Endothelial cell of umbilical vein (primary cell): ENCODE data around the gene GABARAPL2. TPM values are rescaled to one million over a fixed set of nuclear protein-coding genes. Genes with fewer than 3 reads are reported as not detected.

Source experiments
- BruUV-seq: library from RNA; stranded (reverse); fragments of 400-500 nt; replicated peaks from 2 replicates; lab custom pipeline; 2021; lab: Mats Ljungman, UMichigan
- CTCF ChIA-PET: fragments of 300-600, 350-600 bp; sonication (Branson Sonifier 250); formaldehyde crosslinking; loops from one replicate; lab custom pipeline; 2021; ENCODE audit warnings: antibody characterized with exemption, inconsistent platforms; lab: Charles Lee
- POLR2A ChIA-PET: fragments of 300-600, 350-600 bp; sonication (Branson Sonifier 250); formaldehyde crosslinking; loops from one replicate; lab custom pipeline; 2021; ENCODE audit warnings: antibody characterized with exemption, inconsistent platforms; lab: Charles Lee
- DNase-seq: peaks from one replicate; pipeline ENCODE4 v3.0.0-alpha.2; 2011; ENCODE audit warnings: low read depth, low spot score
- FAIRE-seq: peaks from 2 replicates; lab custom pipeline; 2011; peaks lifted over from hg19 to GRCh38; lab: Jason Lieb, UNC
- H2AFZ ChIP-seq: 2 replicates; pipeline ENCODE4 v1.6.0; 2012; ENCODE audit warnings: low read depth, low read length, control low read depth, inconsistent platforms
- H3K27ac ChIP-seq: 2 replicates; pipeline ENCODE4 v1.5.1; 2011; ENCODE audit warnings: low read depth, mild to moderate bottlenecking, control low read depth, low read length, moderate library complexity; ENCODE audit not compliant: insufficient read depth
- H3K27me3 ChIP-seq, 2 experiments: 2 replicates each; pipeline versions ENCODE4 v1.6.0 to v1.6.1; 2011; ENCODE audit warnings: low read length in 2 of 2, mixed read lengths in 1 of 2; ENCODE audit not compliant: control insufficient read depth in 2 of 2, insufficient read depth in 2 of 2
- H3K36me3 ChIP-seq, 2 experiments: 2 replicates in 1 of 2; 3 replicates in 1 of 2; pipeline ENCODE4 v1.5.1; 2011; ENCODE audit warnings: low read length in 2 of 2, mild to moderate bottlenecking in 1 of 2, moderate library complexity in 1 of 2; ENCODE audit not compliant: control insufficient read depth in 2 of 2, insufficient read depth in 2 of 2; ENCODE audit errors: extremely low read depth in 1 of 2
- H3K4me1 ChIP-seq: 3 replicates; pipeline ENCODE4 v1.5.1; 2011; ENCODE audit warnings: mild to moderate bottlenecking, low read length; ENCODE audit not compliant: control insufficient read depth, insufficient read depth; ENCODE audit errors: extremely low read depth
- H3K4me2 ChIP-seq: 2 replicates; pipeline ENCODE4 v1.6.1; 2011; ENCODE audit warnings: low read length, control low read depth, mixed read lengths; ENCODE audit not compliant: insufficient read depth
- H3K4me3 ChIP-seq, 3 experiments: fragments of 200-600 bp in 1 of 3; sonication (generic), shearing (Covaris generic) in 1 of 3; replicated peaks in 1 of 3; 2 replicates each; pipeline ENCODE4 v1.5.1; 2011 to 2016; ENCODE audit warnings: control low read depth in 3 of 3, low read length in 3 of 3, mild to moderate bottlenecking in 2 of 3, inconsistent platforms in 1 of 3, low read depth in 1 of 3, moderate library complexity in 1 of 3; ENCODE audit not compliant: insufficient read depth in 1 of 3
- H3K79me2 ChIP-seq: 2 replicates; pipeline ENCODE4 v1.6.0; 2012; ENCODE audit warnings: low read length, inconsistent platforms; ENCODE audit not compliant: control insufficient read depth, insufficient read depth
- H3K9ac ChIP-seq: replicated peaks from 2 replicates; pipeline ENCODE3; 2011; ENCODE audit warnings: low read length, control low read depth; ENCODE audit not compliant: insufficient read depth; ENCODE audit errors: extremely low read depth
- H3K9me1 ChIP-seq: replicated peaks from 3 replicates; pipeline ENCODE4 v1.6.0; 2011; ENCODE audit warnings: mild to moderate bottlenecking, low read length; ENCODE audit not compliant: control insufficient read depth, insufficient read depth; ENCODE audit errors: extremely low read depth
- H3K9me3 ChIP-seq: replicated peaks from 2 replicates; pipeline ENCODE4 v1.5.1; 2012; ENCODE audit warnings: low read length, inconsistent platforms; ENCODE audit not compliant: control insufficient read depth, insufficient read depth
- H4K20me1 ChIP-seq: replicated peaks from 2 replicates; pipeline ENCODE3; 2011; ENCODE audit warnings: mild to moderate bottlenecking, low read length; ENCODE audit not compliant: control insufficient read depth, insufficient read depth; ENCODE audit errors: extremely low read depth
- EZH2 ChIP-seq: IDR thresholded peaks from 2 replicates; pipeline ENCODE4 v1.6.1; 2012; ENCODE audit warnings: borderline replicate concordance, low read depth, mild to moderate bottlenecking, moderate library complexity, low read length, inconsistent platforms; ENCODE audit not compliant: severe bottlenecking
- FOS ChIP-seq: IDR thresholded peaks from 2 replicates; pipeline ENCODE4 v1.6.1; 2011; ENCODE audit warnings: mild to moderate bottlenecking, low read length, moderate library complexity, borderline replicate concordance; ENCODE audit not compliant: insufficient read depth
- GATA2 ChIP-seq: IDR thresholded peaks from 2 replicates; pipeline ENCODE4 v1.7.0; 2011; ENCODE audit warnings: low read depth, mild to moderate bottlenecking, moderate library complexity, mixed read lengths, low read length; ENCODE audit not compliant: insufficient read length, insufficient read depth
- JUN ChIP-seq: IDR thresholded peaks from 2 replicates; pipeline ENCODE4 v1.6.1; 2011; ENCODE audit warnings: borderline replicate concordance, low read depth; ENCODE audit not compliant: insufficient read length, insufficient read depth
- MYC ChIP-seq: IDR thresholded peaks from one replicate; pipeline ENCODE4 v1.6.1; 2011; ENCODE audit warnings: mild to moderate bottlenecking, low read depth, low read length
- POLR2A ChIP-seq: IDR thresholded peaks from 2 replicates; pipeline ENCODE4 v1.6.1; 2012; ENCODE audit warnings: low read depth, mild to moderate bottlenecking, control low read depth, low read length
- POLR2AphosphoS5 ChIP-seq: IDR thresholded peaks from 2 replicates; pipeline ENCODE4 v1.6.1; 2012; ENCODE audit warnings: low read depth, mild to moderate bottlenecking, control low read depth, low read length, moderate library complexity; ENCODE audit not compliant: insufficient read depth
- dilution Hi-C: fragments of 300-500 bp; cut with MboI; formaldehyde crosslinking; loops from one replicate; pipeline ENCODE4 v1.15.0; 2019; ENCODE audit warnings: low sequenced_read_pairs; ENCODE audit not compliant: extremely low pct_ligation_motif_present
- intact Hi-C: fragments of 100-400 bp; cut with micrococcal nuclease; formaldehyde crosslinking; loops from one replicate; pipeline ENCODE4 v1.10.0; 2022
- polyA plus RNA-seq, 4 experiments: library from polyadenylated mRNA; depleted of rRNA in 3 of 4; stranded (reverse) in 3 of 4; unstranded in 1 of 4; fragments of >200 nt; gene quantifications; 2 replicates each; pipeline versions ENCODE4 v1.2.1 to v1.2.3, GENCODE V29; 2011 to 2012; ENCODE audit warnings: missing spikeins in 1 of 4
- total RNA-seq: library from RNA; stranded (reverse); gene quantifications from 2 replicates; pipeline ENCODE4 v1.2.3, GENCODE V29; 2021
- TF ChIP-seq, protein P1 (sequence below), 2 donors: IDR thresholded peaks; 1 replicate in 1 of 2; 2 replicates in 1 of 2; pipeline ENCODE4 v1.5.1; 2011; ENCODE audit warnings: low read length in 2 of 2, mild to moderate bottlenecking in 2 of 2, moderate library complexity in 2 of 2, control low read depth in 1 of 2, inconsistent platforms in 1 of 2, low read depth in 1 of 2; ENCODE audit not compliant: insufficient read depth in 1 of 2; ENCODE audit errors: extremely low read depth in 1 of 2
- TF ChIP-seq, protein P2 (sequence below): IDR thresholded peaks from 2 replicates; pipeline ENCODE4 v1.6.1; 2011; ENCODE audit not compliant: insufficient read depth, insufficient read length

The GABARAPL2 gene
- total and polyA plus RNA-seq, 2 donors (not counting 3 experiments of a cell fraction or from before 2014, with no cell fraction given), result 77.9 to 84.5 TPM

DNA sequence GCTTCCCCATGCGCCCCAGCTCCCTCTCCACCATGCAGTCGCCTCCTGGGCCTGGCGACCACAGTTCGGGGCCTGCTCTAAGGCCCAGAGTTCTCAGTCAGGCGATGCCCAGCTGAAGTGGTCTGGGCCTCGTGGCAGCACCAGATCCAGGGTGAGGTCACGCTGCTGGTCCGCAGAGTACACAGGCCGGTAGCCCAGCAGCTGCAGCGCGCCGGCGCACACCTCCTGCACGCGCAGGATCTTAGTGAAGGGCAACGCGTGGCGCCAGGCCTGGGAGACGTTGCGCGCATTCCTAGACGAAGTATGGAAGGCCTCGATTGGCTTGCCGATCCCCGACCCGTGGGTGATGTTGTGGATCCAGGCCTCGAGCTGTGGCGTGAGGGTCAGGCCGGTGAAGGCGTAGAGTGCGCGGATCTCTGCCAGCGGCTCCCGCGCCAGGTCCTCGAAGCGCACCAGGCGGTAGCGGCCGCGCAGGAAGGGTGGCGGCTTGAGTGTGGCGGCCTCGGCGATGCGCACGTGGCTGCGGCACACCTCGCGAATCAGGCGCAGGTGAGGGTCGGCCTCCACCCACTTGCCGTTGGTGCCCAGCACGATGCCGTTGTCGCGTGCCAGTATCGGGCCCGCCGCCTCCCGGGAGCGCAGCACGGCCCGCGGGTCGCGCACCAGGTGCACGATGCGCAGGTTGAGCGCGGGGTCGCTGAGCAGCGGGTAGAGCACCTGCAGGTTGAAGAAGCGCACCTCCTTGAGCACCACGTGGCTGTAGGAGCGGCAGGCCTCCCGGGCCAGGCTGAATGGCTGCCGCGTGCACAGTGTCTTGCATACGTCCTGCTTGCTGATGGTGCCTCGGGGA lies 36.9 kb upstream of the GABARAPL2 start:
- no peak overlapping the region for H2AFZ ChIP-seq
- H3K79me2 ChIP-seq, result no peaks in the 10 kb centered on the region
- intact Hi-C loops, result no loop called here
- DNase-seq, result no peak
- TF ChIP-seq POLR2AphosphoS5 (no peak), MYC (no peak), FOS (no peak), JUN (no peak), POLR2A (no peak), GATA2 (no peak), EZH2 (no peak)
- TF ChIP-seq, protein P1, sequence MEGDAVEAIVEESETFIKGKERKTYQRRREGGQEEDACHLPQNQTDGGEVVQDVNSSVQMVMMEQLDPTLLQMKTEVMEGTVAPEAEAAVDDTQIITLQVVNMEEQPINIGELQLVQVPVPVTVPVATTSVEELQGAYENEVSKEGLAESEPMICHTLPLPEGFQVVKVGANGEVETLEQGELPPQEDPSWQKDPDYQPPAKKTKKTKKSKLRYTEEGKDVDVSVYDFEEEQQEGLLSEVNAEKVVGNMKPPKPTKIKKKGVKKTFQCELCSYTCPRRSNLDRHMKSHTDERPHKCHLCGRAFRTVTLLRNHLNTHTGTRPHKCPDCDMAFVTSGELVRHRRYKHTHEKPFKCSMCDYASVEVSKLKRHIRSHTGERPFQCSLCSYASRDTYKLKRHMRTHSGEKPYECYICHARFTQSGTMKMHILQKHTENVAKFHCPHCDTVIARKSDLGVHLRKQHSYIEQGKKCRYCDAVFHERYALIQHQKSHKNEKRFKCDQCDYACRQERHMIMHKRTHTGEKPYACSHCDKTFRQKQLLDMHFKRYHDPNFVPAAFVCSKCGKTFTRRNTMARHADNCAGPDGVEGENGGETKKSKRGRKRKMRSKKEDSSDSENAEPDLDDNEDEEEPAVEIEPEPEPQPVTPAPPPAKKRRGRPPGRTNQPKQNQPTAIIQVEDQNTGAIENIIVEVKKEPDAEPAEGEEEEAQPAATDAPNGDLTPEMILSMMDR (IDR thresholded peaks at IDR 0.05; ENCODE audit: extremely low read depth in 1 of 2, insufficient read depth in 1 of 2, low read depth in 1 of 2, low read length in 2 of 2), result no peak
- TF ChIP-seq, protein P2, sequence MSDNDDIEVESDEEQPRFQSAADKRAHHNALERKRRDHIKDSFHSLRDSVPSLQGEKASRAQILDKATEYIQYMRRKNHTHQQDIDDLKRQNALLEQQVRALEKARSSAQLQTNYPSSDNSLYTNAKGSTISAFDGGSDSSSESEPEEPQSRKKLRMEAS, result no peak
- no peaks in the 10 kb centered on the region for H3K27me3 ChIP-seq
- no peaks in the 10 kb centered on the region for H4K20me1 ChIP-seq
- ChIA-PET POLR2A (no interaction called here), CTCF (interaction anchor here (3.1 kb wide), 1 partner anchor 12 kb away, joined by 11 read pairs; no protein-coding TSS in a partner anchor)
- dilution Hi-C loops, result no loop called here
- FAIRE-seq, result no peak
- H3K27ac ChIP-seq, result no peak overlapping the region
- H3K9ac ChIP-seq, result no peak overlapping the region
- H3K9me3 ChIP-seq, result no peaks in the 10 kb centered on the region
- no peak overlapping the region for H3K4me3 ChIP-seq
- no peaks in the 10 kb centered on the region for H3K4me1 ChIP-seq
- no peaks in the 10 kb centered on the region for H3K9me1 ChIP-seq
- H3K36me3 ChIP-seq, result no peaks in the 10 kb centered on the region
- H3K4me2 ChIP-seq, result no peak overlapping the region
- BruUV-seq, result no TSS peak
